GM08714 (cell line): ENCODE data around the gene PEX6.

Source experiments
- H3K4me3 ChIP-seq: fragments of 200-500 bp; sonication (Bioruptor generic); 2 replicates; pipeline ENCODE4 v1.5.1; 2014; ENCODE audit warnings: mild to moderate bottlenecking, low read length, inconsistent platforms
- ZNF274 ChIP-seq: IDR thresholded peaks from 2 replicates; pipeline ENCODE4 v1.6.1; 2012; ENCODE audit warnings: mild to moderate bottlenecking, low read depth, low read length

The PEX6 gene

DNA sequence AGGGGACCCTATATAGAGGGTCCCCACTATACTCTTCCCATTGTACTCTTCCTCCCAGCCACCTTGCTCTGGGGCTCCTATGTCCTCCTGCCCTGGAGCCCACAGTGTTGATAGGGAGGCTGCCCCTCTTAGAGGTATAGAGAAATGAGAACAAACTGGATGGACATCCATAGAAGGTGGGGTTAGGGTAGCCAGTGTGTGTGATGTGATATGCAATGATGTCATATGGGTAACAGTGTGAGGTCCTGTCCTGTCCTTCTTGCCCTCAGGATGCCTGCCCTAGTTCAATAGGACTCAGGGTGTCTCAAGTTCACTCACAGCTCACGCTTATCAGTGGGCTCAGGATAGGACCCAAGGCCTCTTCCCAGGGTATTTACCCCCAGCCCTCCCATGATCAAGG, 62.7 kb downstream of the PEX6 start:
- TF ChIP-seq ZNF274: no peak
- no peak overlapping the region for H3K4me3 ChIP-seq

DNA sequence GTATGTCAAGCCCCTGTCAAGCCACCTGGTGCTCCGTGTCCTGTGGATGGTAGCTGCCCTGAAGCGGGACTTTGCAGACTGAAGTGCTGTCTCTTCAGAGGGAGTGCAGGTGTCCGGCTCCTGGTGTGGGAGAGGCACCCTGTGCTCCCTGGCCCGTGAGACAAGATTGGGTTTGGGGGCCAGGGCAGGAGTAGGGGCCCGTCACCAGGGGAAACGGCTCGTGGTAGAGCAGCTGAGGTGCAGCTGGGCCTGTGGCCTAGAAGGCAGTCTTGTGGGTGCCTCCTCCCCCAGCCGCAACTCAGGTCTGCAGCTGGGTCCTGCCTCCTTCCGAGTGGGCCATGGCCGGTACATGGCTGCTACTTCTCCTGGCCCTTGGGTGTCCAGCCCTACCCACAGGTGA, 63.2 kb downstream of the PEX6 start, which contains the start of gene PTCRA:
Gene PTCRA, plus strand, starts transcription at position 322 of the 400 bp plus-strand sequence. Its CDS starts 17 bp downstream, at position 339.
- H3K4me3 ChIP-seq: no peak within 1 kb of the TSS
- no peak for TF ChIP-seq ZNF274

DNA sequence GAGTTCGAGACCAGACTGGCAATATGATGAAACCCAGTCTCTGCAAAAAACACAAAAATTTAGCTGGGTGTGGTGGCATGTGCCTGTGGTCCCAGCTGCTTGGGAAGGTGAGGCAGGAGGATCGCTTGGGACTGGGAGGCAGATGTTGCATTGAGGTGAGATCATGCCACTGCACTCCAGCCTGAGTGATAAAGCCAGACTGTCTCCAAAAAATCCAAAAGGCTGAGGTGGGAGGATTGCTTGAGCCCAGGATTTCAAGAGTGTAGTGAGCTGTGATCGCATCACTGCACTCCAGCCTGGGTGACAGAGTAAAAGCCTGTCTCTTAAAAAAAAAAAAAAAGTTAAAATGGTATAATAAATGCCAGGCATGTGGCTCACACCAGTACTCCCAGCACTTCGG, 64.4 kb downstream of the PEX6 start:
- no peak for TF ChIP-seq ZNF274
- no peak overlapping the region for H3K4me3 ChIP-seq
